Bronchial epithelial cell (primary cell): ENCODE measurements around the gene POLN. TPM values are rescaled to one million over a fixed set of nuclear protein-coding genes. Genes with fewer than 3 reads are reported as not detected.
A peak's percentile ranks its signal among the peaks of the same experiment; 100 is the strongest.

Experiments
- DNase-seq: peaks from one replicate; pipeline ENCODE4 v3.0.0-alpha.2; 2010; ENCODE audit warnings: low read depth
- FAIRE-seq: peaks from 2 replicates; lab custom pipeline; 2011; peaks lifted over from hg19 to GRCh38; lab: Jason Lieb, UNC
- H3K27me3 ChIP-seq: 2 replicates; pipeline ENCODE4 v1.5.1; 2011; ENCODE audit warnings: low read length; ENCODE audit not compliant: control insufficient read depth, insufficient read depth
- H3K36me3 ChIP-seq: 2 replicates; pipeline ENCODE4 v1.5.1; 2011; ENCODE audit warnings: low read length; ENCODE audit not compliant: control insufficient read depth, insufficient read depth
- H3K4me3 ChIP-seq: 2 replicates; pipeline ENCODE4 v1.5.1; 2011; ENCODE audit warnings: mild to moderate bottlenecking, low read depth, low read length, control low read depth
- CTCF ChIP-seq: IDR thresholded peaks from 2 replicates; pipeline ENCODE4 v1.5.1; 2011; ENCODE audit warnings: mild to moderate bottlenecking, moderate library complexity, low read length, control low read depth, inconsistent platforms; ENCODE audit not compliant: insufficient read depth, severe bottlenecking
- total RNA-seq: library from RNA; depleted of rRNA; stranded (reverse); fragments of >200 nt; gene quantifications from 2 replicates; pipeline ENCODE4 v1.2.1, GENCODE V29; 2014

The POLN gene
- total RNA-seq, 1 donor from 2014 or later: 1.6 TPM

DNA sequence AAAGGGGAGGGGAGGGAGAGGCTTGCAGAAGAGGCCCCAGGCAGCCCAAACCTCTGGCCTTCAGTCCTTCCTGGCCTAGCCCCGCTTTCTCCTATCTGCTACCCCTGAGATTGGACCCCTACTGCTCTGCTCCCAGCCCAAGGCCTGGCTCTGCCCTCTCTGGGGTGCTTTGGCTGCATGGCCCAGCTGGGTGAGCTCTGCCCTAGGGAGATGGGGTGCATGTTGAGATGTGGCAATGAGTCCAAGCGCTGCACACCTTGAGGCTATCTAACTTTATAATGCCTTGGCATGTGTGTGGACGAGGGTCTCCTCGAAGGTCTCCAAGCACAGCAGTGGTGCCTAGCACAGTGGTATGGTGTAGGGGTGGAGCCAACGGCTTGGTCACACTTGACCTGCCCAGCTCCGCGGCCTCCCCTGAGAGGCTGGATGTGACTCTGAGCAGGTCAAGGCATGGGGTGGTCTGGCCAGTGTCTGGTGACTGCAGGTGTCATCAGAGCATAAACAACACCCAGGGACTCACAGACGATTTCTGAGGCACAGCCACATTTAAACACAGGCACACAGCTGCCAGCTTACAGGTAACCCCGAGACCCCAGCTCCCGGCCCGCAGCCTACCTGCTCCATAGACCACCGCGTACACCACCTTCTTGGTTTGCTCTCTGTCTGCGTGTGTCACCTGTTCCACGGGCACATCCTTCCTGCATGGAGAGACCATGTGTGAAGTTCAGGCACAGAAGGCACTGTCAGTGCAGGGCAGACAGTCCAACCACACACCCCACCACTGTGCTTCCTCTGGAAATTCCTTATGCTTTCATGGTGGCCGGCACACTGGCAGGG lies 146.5 kb downstream of the POLN start:
- Histone ChIP-seq H3K4me3 (no peak overlapping the region), H3K27me3 (peaks cover 2% of the 10 kb centered on the region), H3K36me3 (no peaks in the 10 kb centered on the region)
- TF ChIP-seq CTCF: no peak
- FAIRE-seq (no peak), DNase-seq (no peak)

DNA sequence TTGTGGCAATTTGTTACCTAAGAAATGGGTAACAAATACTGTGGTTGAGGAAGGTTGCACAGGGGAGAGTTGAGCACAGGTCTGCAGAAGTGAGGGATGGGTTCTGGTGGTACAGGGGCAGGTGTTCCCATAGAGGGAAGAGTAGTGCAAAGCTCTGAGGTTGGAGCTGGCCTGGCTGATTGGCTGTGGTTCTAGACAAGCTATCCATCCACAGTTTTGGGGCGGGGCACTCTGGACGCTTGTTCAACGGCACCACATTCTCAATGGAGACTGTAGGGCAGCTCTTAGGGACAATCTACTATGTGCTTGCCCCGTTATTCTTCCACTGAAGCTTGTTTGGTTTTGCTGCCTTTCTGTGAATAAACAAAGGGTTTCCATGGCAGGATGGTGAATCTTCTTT lies 147.4 kb downstream of the POLN start:
- FAIRE-seq (peak; percentile 36), DNase-seq (no peak)
- Histone ChIP-seq H3K27me3 (peaks cover 2% of the 10 kb centered on the region), H3K36me3 (no peaks in the 10 kb centered on the region), H3K4me3 (no peak overlapping the region)
- TF ChIP-seq CTCF: no peak

GRCh38 chr4:2093265-2093664 lies 148.7 kb downstream of the POLN start:
- no peak for TF ChIP-seq CTCF
- FAIRE-seq: no peak
- Histone ChIP-seq H3K36me3 (no peaks in the 10 kb centered on the region), H3K4me3 (no peak overlapping the region), H3K27me3 (peaks cover 2% of the 10 kb centered on the region)
- no peak for DNase-seq

GRCh38 chr4:2092669-2093053 lies 149.3 kb downstream of the POLN start:
- H3K4me3 ChIP-seq: no peak overlapping the region
- no peaks in the 10 kb centered on the region for H3K36me3 ChIP-seq
- TF ChIP-seq CTCF: no peak
- peaks cover 2% of the 10 kb centered on the region for H3K27me3 ChIP-seq
- no peak for FAIRE-seq
- DNase-seq: no peak

DNA sequence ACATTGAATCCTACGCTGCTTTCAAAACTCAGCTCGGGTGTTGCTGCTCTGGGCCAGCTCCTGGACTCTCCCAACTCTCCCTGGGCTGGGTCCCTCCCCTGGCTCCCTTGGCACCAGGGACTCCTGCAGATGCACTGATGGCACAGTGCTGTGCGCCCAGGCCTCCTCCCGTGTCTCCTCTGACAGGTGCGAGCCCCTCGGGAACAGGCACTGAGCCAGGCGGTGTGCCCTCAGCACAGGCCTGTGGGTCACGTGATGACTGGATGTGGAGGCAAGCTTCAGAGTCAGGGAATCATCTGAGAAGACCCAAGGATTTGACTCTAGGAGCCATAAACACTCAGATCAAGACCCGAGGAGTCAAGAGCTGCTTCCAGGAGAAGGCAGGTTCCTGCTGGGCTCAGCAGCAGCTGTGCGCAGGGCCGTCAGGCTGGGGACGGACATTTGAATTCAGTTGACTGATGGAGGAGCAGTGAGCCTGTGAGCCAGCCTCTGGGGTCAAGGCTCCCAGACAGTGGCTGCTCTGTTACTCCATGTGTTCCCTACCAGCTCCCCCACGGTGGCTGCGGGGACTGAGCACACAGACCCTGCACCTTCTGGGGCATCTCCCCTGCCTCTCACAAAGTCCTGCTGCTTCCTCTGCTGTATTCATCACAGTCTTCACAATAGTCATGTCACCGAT lies 149.8 kb downstream of the POLN start:
- Histone ChIP-seq H3K36me3 (no peaks in the 10 kb centered on the region), H3K4me3 (no peak overlapping the region), H3K27me3 (peaks cover 2% of the 10 kb centered on the region)
- DNase-seq (no peak), FAIRE-seq (no peak)
- TF ChIP-seq CTCF: no peak
